Fibroblast of mammary gland (primary cell): ENCODE data around the gene DLG1.

Experiments used
- DNase-seq: peaks from one replicate; pipeline ENCODE4 v3.0.0-alpha.2; 2010; ENCODE audit warnings: low read depth
- H3K4me3 ChIP-seq: 2 replicates; pipeline ENCODE4 v1.5.1; 2011; ENCODE audit warnings: low read depth, mild to moderate bottlenecking, low read length, moderate library complexity; ENCODE audit not compliant: control insufficient read depth
- CTCF ChIP-seq: conservative IDR thresholded peaks from 2 replicates; pipeline ENCODE4 v1.5.1; 2011; ENCODE audit warnings: low read depth, low read length, inconsistent platforms; ENCODE audit not compliant: control insufficient read depth, insufficient read depth

Gene DLG1

GRCh38 chr3:197258168-197258755, 40.1 kb downstream of the DLG1 start:
- no peak overlapping the region for H3K4me3 ChIP-seq
- TF ChIP-seq CTCF = no peak
- DNase-seq = no peak

- no peak for DNase-seq
- no peak overlapping the region for H3K4me3 ChIP-seq
- TF ChIP-seq CTCF = no peak
Measured at GRCh38 chr3:197257711-197258110, 40.7 kb downstream of the DLG1 start.

DNA sequence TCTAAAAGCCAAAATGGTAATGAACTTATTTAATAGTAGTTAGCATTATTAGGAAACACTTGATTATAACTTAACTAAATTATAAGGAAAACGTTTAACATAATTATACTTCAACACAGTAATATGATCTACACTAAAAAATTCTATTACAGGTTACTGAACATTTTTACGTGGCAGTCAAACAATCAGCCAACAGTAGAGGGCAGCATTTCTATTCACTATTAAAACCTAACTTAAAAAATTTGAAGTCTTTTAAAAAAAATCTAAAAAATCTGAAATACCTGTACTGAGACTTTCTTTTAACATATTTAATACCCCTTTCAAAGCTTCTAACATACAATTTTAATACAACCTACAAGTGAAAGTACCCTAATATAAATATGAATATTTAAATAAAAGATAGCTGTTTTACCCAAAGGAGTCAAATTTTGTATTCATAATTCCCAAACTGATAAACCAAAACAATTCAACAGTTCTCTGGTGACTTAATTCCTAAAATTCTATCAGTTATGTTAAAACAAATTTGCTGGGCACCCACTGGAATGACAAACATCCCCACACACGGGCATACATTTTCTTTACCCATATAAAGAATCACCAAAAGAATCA, 41.5 kb downstream of the DLG1 start:
- no peak overlapping the region for H3K4me3 ChIP-seq
- TF ChIP-seq CTCF = peak; percentile 70
- DNase-seq = peak; percentile 69

GRCh38 chr3:197256104-197256503, 42.3 kb downstream of the DLG1 start:
- TF ChIP-seq CTCF = no peak
- DNase-seq = no peak

DNA sequence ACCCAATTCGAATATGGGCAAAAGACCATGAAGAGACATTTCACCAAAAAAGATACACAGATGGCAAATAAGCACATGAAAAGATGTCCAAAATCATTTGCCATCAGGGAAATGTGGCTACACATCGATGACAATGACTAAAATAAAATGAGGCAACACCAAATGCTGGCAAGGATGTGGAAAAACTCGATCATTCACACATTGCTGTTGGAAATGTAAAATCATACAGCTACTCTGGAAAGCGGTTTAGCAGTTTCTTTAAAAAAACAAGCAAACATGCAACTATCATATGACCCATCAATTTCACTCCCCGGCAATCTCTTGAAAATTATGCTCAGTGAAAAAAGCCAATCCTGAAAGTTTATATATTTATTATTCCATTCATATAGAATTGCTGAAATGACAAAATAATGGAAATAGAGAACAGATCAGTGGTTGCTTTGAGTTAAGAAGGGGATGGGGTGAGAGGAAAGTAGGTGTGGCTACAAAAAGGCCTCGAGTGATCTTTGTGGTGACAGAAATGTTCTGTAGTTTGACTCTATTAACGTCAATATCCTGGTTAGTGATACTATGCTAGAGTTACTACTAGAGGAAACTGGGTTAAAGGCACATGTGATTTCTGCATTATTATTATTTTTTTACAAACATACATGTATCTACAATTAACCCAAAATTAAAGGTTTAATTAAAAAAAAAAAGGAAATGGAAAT, 45.0 kb downstream of the DLG1 start:
- H3K4me3 ChIP-seq = no peak overlapping the region
- no peak for TF ChIP-seq CTCF
- no peak for DNase-seq

More at GRCh38 chr3:197256104-197256503, 42.3 kb downstream of the DLG1 start:
- no peak overlapping the region for H3K4me3 ChIP-seq

GRCh38 chr3:197249542-197249941, 48.9 kb downstream of the DLG1 start:
- no peak for TF ChIP-seq CTCF
- DNase-seq = no peak
- no peak overlapping the region for H3K4me3 ChIP-seq
